CD4-positive, alpha-beta T cell treated with Interleukin-6 at 100 ng/mL for 8 hours (primary cell): Measurements from ENCODE around the gene BECN2.
"Not testable (repeated sequence)": the region's sequence is repeated elsewhere in the genome, so short reads cannot be mapped to it uniquely, and the experiment has no call there.

Experiments used
- DNase-seq: peaks from one replicate; pipeline ENCODE4 v3.0.0-alpha.2; 2020; ENCODE audit warnings: mixed read lengths, low spot score

BECN2 gene

DNA sequence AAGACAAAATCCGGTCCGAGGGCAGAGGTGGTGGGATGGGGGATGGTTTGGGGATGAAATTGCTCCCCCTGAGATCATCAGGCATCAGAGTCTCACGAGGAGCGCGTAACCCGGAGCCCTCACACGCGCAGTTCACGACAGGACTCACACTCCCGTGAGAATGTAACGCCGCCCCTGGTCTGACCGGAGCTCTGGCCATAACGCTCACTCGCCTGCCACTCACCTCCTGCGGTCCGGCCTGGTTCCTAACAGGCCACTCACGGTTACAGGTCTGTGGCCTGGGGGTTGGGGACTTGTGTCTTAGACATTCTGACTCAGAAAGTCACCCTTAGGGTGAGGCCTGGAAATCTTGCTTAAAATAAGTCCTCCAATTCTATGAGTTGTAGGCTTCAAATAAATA lies 21.5 kb downstream of the BECN2 start:
- no peak for DNase-seq

- no peak for DNase-seq
Observed at GRCh38 chr1:241979926-241980325, 22.4 kb downstream of the BECN2 start.

- no peak for DNase-seq
Observed at GRCh38 chr1:241985787-241986186, 28.2 kb downstream of the BECN2 start.

- DNase-seq, result not testable (repeated sequence)
Observed at GRCh38 chr1:241988389-241988930, 30.9 kb downstream of the BECN2 start.

DNA sequence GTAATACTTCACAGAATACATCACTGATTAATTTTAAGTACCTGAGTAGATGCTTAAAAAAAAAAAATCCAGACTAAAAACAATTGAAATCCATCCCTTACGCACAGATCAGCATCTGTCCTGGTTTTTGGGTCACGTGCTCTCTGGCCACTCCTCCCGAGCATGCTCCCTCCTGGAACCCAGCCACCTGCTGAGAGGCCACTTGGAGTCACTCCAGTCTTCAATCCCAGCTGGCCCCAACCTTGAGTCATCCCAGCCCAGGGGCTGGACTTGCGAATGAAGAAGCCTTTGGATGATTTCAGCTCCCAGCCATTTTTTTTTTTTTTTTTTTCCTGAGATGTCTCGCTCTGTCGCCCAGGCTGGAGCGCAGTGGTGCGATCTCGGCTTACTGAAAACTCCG lies 32.5 kb downstream of the BECN2 start:
- no peak for DNase-seq

GRCh38 chr1:241992734-241993133 lies 35.2 kb downstream of the BECN2 start:
- DNase-seq, result no peak

DNA sequence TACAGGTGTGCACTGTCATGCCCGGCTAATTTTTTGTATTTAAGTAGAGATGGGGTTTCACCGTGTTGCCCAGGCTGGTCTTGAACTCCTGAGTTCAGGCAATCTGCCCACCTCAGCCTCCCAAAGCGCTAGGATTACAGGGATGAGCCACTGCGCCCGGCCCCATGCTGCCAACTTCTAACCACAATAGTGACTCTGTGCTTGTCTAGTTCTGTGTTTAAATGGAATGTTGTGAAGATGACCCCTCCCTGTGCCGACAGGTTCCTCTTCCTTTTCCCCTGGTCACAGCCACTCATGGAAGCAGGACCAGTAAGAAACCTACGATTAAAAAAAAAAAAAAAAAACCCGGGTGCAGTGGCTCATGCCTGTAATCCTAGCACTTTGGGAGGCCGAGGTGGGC lies 36.6 kb downstream of the BECN2 start:
- DNase-seq, result no peak

- DNase-seq, result no peak
Observed at GRCh38 chr1:241997401-241997998, 39.9 kb downstream of the BECN2 start.

- peak; percentile 19 for DNase-seq
Observed at GRCh38 chr1:241998412-241998921, 40.9 kb downstream of the BECN2 start.

- DNase-seq, result no peak
Observed at GRCh38 chr1:241999026-241999425, 41.5 kb downstream of the BECN2 start, which contains the start of gene MAP1LC3C. TSS of gene MAP1LC3C (minus strand) at chr1:241999098. CDS start at chr1:241999008, 90 bp downstream.

- no peak for DNase-seq
Observed at GRCh38 chr1:242000434-242000833, 42.9 kb downstream of the BECN2 start.

DNA sequence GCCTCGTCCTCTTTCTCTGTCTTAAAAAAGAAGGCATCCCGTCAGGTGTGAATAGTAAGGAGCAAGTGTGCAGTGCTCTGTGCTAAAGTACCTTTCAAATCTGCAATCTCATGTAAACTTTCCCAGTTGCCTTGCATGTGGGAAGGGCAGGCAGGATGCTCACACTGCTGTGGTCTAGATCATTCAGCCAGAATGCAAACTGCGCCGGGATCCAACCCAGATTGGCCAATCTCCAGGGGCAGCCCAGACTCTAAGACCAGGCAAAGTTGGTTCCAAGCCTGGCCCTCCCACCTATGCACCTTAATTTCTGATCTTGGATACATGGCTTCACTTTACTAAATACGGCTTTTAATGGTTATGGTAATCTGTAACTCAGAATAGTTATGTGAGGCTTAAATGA lies 44.5 kb downstream of the BECN2 start:
- no peak for DNase-seq

DNA sequence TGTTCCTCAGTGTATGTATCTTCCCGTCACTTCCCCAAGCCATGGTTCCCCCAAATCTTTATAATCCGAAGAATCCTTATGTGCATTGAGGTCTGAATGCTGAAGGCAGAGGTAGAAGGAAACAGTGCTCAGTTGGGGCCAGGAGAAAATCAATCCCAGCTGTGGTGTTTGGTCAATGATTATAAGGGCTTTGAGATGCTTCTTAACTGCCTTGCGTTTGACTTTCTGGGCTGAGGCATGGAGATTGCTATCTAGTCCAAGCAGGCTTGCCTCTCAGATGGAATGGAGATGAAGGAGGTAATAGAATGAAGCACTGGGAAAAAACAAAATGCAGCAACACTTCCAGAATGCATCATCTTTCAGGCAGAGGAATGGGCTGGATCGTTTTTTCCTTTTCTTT lies 44.9 kb downstream of the BECN2 start:
- DNase-seq, result no peak

DNA sequence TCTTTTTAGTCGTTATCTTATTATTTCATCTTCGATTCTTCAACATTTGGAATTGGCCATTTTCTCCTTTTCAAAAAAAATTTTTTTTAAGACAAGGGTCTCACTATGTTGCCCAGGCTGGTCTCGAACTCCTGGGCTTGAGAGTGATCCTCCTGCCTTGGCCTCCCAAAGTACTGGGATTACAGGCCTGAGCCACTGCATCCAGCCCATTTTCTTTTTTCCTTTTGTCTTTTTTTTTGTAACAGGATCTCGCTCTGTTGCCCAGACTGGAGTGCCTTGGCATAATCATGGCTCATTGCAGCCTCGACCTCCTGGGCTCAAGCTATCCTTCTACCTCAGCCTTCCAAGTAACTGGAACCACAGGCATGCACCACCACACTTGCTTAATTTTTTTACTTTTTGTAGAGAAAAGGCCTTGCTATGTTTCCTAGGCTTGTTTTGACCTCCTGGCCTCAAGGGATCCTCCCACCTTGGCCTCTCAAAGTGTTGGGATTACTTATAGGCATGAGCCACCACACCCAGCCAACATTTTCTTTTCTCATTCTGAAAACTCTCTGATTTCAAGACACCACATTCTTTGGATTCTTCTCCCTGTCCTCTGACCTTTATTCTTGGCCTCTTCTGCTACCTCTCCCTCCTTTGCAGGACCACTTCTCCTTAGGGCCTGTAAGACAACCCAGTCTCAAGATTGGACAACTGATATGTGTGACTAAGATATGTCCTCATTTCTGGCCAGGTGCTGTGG lies 47.4 kb downstream of the BECN2 start:
- no peak for DNase-seq

- DNase-seq, result no peak
Observed at GRCh38 chr1:242005866-242006535, 48.4 kb downstream of the BECN2 start.

- no peak for DNase-seq
Observed at GRCh38 chr1:242006976-242007375, 49.4 kb downstream of the BECN2 start.
